ENCODE measurements around the gene ATG9B. TPM values are rescaled to one million over a fixed set of nuclear protein-coding genes. Genes with fewer than 3 reads are reported as not detected.
A peak's percentile ranks its signal among the peaks of the same experiment; 100 is the strongest.

Gene ATG9B
- total and polyA plus RNA-seq, 2 donors (not counting 1 experiment from before 2014, with no cell fraction given) = 5.1 to 7.2 TPM

GRCh38 chr7:151061213-151062110 lies 37.2 kb upstream of the ATG9B start:
- no peak overlapping the region for H3K4me3 ChIP-seq (ENCODE audit: control extremely low read depth in 1 of 5, extremely low read depth in 1 of 5, insufficient read depth in 1 of 5, low read depth in 2 of 5, low read length in 4 of 5)
- H3K4me2 ChIP-seq (replicated peaks; ENCODE audit: low read depth, low read length, poor library complexity, severe bottlenecking) = peak overlapping the region; percentile 100
- H2AFZ ChIP-seq (ENCODE audit: insufficient read depth, low read depth, low read length, poor library complexity, severe bottlenecking) = no peak overlapping the region
- ChIA-PET POLR2A (interaction anchor here (0.7 kb wide), 1 partner anchor 105 kb away, joined by 3 read pairs; no protein-coding TSS in a partner anchor), CTCF (interaction anchor here (1.2 to 2.2 kb wide), 3 partner anchors 23 to 51 kb away, joined by 3 to 4 read pairs (median 4); no protein-coding TSS in a partner anchor)
- H3K9me3 ChIP-seq (ENCODE audit: control extremely low read depth in 1 of 3, control insufficient read depth in 2 of 3, insufficient read depth in 1 of 3, low read length in 2 of 3) = no peaks in the 10 kb centered on the region
- no peak overlapping the region for H3K9ac ChIP-seq (ENCODE audit: low read length)
- peaks cover 37% of the 10 kb centered on the region for H3K79me2 ChIP-seq (ENCODE audit: control insufficient read depth, insufficient read depth, low read length)
- H3K4me1 ChIP-seq (ENCODE audit: control insufficient read depth in 2 of 2, insufficient read depth in 2 of 2, low read length in 2 of 2) = peaks cover 23 to 40% of the 10 kb centered on the region in 2 donors
- Mint-ChIP-seq H3K4me3 (peak overlapping the region; percentile 57), H3K27me3 (no peaks in the 10 kb centered on the region), H3K4me1 (peaks cover 36% of the 10 kb centered on the region), H3K9me3 (ENCODE audit: insufficient read depth) (no peaks in the 10 kb centered on the region), H3K27ac (no peak overlapping the region)
- H4K20me1 ChIP-seq (ENCODE audit: control insufficient read depth, insufficient read depth, low read length, poor library complexity, severe bottlenecking) = peaks cover 32% of the 10 kb centered on the region
- no peak for ATAC-seq (ENCODE audit: low read depth)
- no peak overlapping the region for H3K27ac ChIP-seq (ENCODE audit: low read length in 2 of 2)
- H3K36me3 ChIP-seq (replicated peaks in 1 of 2; ENCODE audit: control extremely low read depth in 1 of 2, control insufficient read depth in 1 of 2, extremely low read depth in 1 of 2, insufficient read depth in 2 of 2, low read length in 1 of 2) = peaks cover 0 to 17% of the 10 kb centered on the region in 2 experiments
- WGBS (ENCODE audit: insufficient coverage) = 89% methylated on average over 31 of the region's 33 CpGs
- H3K27me3 ChIP-seq (replicated peaks in 1 of 4; ENCODE audit: control extremely low read depth in 1 of 4, control insufficient read depth in 3 of 4, insufficient read depth in 4 of 4, low read length in 3 of 4) = no peaks in the 10 kb centered on the region
- DNase-seq = no peak
- no peak for TF ChIP-seq CTCF (IDR thresholded peaks at IDR 0.05)
- TF ChIP-seq EZH2 (IDR thresholded peaks at IDR 0.05; ENCODE audit: borderline replicate concordance, insufficient read depth, low read depth, low read length, poor library complexity, severe bottlenecking) = no peak
- intact Hi-C loops (cut with micrococcal nuclease) = no loop called here
